Smooth muscle cell (in vitro differentiated cells): ENCODE data around the gene LDLRAD4. TPM values are rescaled to one million over a fixed set of nuclear protein-coding genes. Genes with fewer than 3 reads are reported as not detected.
A peak's percentile ranks its signal among the peaks of the same experiment; 100 is the strongest.

ENCODE experiments used
- DNase-seq: peaks from one replicate; lab custom pipeline; 2025; ENCODE audit not compliant: unreplicated experiment; lab: John Stamatoyannopoulos, UW
- H2AFZ ChIP-seq: fragments of 200-600 bp; sonication (generic); 2 replicates; pipeline ENCODE4 v1.6.0; 2016; ENCODE audit warnings: antibody characterized with exemption, low read depth, mild to moderate bottlenecking
- H3F3A ChIP-seq: fragments of 200-600 bp; sonication (generic); 2 replicates; pipeline ENCODE4 v1.6.0; 2017; ENCODE audit warnings: antibody characterized with exemption, low read depth
- H3K27ac ChIP-seq: fragments of 200-600 bp; sonication (generic); 2 replicates; pipeline ENCODE4 v1.5.1; 2016; ENCODE audit warnings: low read depth, mild to moderate bottlenecking
- H3K27me3 ChIP-seq: fragments of 200-600 bp; sonication (generic); 2 replicates; pipeline ENCODE4 v1.6.1; 2016; ENCODE audit warnings: low read depth, mild to moderate bottlenecking
- H3K36me3 ChIP-seq: fragments of 200-600 bp; sonication (generic); 2 replicates; pipeline ENCODE4 v1.5.1; 2016; ENCODE audit warnings: low read depth
- H3K4me1 ChIP-seq: fragments of 200-600 bp; sonication (generic); 2 replicates; pipeline ENCODE4 v1.5.1; 2016; ENCODE audit warnings: low read depth
- H3K4me2 ChIP-seq: fragments of 200-600 bp; sonication (generic); 2 replicates; pipeline ENCODE4 v1.6.0; 2016; ENCODE audit warnings: mild to moderate bottlenecking
- H3K4me3 ChIP-seq: fragments of 200-600 bp; sonication (generic); 2 replicates; pipeline ENCODE4 v1.5.1; 2016; ENCODE audit warnings: mild to moderate bottlenecking
- H3K79me2 ChIP-seq: fragments of 200-600 bp; sonication (generic); 2 replicates; pipeline ENCODE4 v1.6.0; 2016; ENCODE audit warnings: low read depth, mild to moderate bottlenecking
- H3K9ac ChIP-seq: fragments of 200-600 bp; sonication (generic); 2 replicates; pipeline ENCODE4 v1.6.0; 2016; ENCODE audit warnings: low read depth
- H3K9me3 ChIP-seq: fragments of 200-600 bp; sonication (generic); replicated peaks from 2 replicates; pipeline ENCODE4 v1.5.1; 2016; ENCODE audit warnings: low read depth
- H4K20me1 ChIP-seq: fragments of 200-600 bp; sonication (generic); 2 replicates; pipeline ENCODE4 v1.6.0; 2016; ENCODE audit warnings: low read depth
- WGBS: methylation state at CpG from one replicate; pipeline ENCODE4 v1.1.7; 2016; ENCODE audit warnings: low lambda C conversion rate; 5-methylcytosine and 5-hydroxymethylcytosine counted together
- polyA plus RNA-seq: library from polyadenylated mRNA; unstranded; fragments of >200 nt; fragmentation: Nextera tagmentation; extraction: Ambion mirVana; gene quantifications from 2 replicates; pipeline ENCODE4 v1.2.1, GENCODE V29; 2016
- total RNA-seq: library from RNA; depleted of rRNA; stranded (reverse); fragments of >200 nt; gene quantifications from 2 replicates; pipeline ENCODE4 v1.2.3, GENCODE V29; 2014
- TF ChIP-seq, protein P1 (sequence below): fragments of 200-600 bp; sonication (generic); IDR thresholded peaks from 2 replicates; pipeline ENCODE4 v1.5.1; 2017; ENCODE audit warnings: borderline replicate concordance, mild to moderate bottlenecking, antibody characterized with exemption; ENCODE audit not compliant: insufficient read depth, poor library complexity, severe bottlenecking

LDLRAD4 gene
- total and polyA plus RNA-seq, 2 experiments from 2014 or later = 36.2 to 48.3 TPM

DNA sequence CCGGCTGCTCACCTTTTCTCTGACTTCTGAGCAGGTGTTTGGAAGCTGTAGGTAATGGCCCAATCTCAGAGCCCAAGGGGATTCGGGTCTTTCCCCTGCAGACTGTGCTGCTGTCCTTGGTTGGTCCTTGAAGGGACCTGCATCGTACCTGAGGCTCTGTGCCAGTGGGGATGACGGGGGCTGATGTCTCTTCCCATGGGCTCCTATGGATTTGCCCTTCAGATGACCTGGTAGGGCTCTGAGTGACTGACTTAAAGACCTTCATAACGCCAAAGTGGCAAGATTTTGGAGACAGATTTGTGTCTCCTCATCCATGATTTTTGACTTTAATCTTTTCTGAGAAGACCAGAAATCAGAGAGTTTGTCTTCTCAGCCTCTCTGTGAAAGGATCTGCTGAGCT, 341.7 kb downstream of the LDLRAD4 start:
- H3K27me3 ChIP-seq = no peaks in the 10 kb centered on the region
- peaks cover 8% of the 10 kb centered on the region for H3K79me2 ChIP-seq
- no peak overlapping the region for H3K9ac ChIP-seq
- no peak overlapping the region for H3K4me3 ChIP-seq
- H3K9me3 ChIP-seq = no peaks in the 10 kb centered on the region
- TF ChIP-seq, protein P1, sequence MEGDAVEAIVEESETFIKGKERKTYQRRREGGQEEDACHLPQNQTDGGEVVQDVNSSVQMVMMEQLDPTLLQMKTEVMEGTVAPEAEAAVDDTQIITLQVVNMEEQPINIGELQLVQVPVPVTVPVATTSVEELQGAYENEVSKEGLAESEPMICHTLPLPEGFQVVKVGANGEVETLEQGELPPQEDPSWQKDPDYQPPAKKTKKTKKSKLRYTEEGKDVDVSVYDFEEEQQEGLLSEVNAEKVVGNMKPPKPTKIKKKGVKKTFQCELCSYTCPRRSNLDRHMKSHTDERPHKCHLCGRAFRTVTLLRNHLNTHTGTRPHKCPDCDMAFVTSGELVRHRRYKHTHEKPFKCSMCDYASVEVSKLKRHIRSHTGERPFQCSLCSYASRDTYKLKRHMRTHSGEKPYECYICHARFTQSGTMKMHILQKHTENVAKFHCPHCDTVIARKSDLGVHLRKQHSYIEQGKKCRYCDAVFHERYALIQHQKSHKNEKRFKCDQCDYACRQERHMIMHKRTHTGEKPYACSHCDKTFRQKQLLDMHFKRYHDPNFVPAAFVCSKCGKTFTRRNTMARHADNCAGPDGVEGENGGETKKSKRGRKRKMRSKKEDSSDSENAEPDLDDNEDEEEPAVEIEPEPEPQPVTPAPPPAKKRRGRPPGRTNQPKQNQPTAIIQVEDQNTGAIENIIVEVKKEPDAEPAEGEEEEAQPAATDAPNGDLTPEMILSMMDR = no peak
- no peak overlapping the region for H3K4me2 ChIP-seq
- no peaks in the 10 kb centered on the region for H3K36me3 ChIP-seq
- no peak for DNase-seq
- no peak overlapping the region for H2AFZ ChIP-seq
- H3F3A ChIP-seq = no peaks in the 10 kb centered on the region
- 83% methylated on average over 5 of the region's 5 CpGs for WGBS
- peaks cover 3% of the 10 kb centered on the region for H3K4me1 ChIP-seq
- H4K20me1 ChIP-seq = peaks cover 10% of the 10 kb centered on the region
- no peak overlapping the region for H3K27ac ChIP-seq

DNA sequence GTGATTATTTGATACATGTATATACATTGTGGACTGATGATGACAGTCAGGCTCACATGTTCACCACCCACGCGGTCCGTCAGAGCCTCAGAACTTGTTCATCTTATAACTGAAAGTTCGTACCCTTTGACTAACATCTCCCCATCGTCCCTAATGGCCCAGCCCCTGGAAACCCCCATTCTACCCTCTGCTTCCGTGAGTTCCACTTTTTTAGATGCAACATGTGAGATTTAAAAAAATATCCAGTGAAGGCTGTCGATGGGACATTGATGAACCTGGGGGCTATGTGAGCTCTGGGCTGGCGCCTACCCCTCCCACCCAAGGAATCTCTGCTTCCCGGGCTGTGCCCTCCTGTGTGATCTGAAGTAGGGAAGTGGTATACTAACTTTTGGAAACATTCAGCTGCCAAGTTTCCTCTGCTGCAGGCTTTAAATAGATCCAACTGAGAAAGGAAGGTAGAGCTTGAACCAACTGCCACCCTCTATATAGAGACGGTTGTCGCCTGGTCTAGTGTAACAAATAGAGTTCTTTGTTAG, 344.0 kb downstream of the LDLRAD4 start:
- DNase-seq = no peak
- TF ChIP-seq, protein P1 = no peak
- H4K20me1 ChIP-seq = peaks cover 10% of the 10 kb centered on the region
- no peaks in the 10 kb centered on the region for H3K9me3 ChIP-seq
- peaks cover 4% of the 10 kb centered on the region for H3K79me2 ChIP-seq
- peaks cover 10% of the 10 kb centered on the region for H3K4me1 ChIP-seq
- H3F3A ChIP-seq = peaks cover 8% of the 10 kb centered on the region
- H3K4me2 ChIP-seq = no peak overlapping the region
- H3K4me3 ChIP-seq = no peak overlapping the region
- WGBS = 82% methylated on average over 11 of the region's 11 CpGs
- no peak overlapping the region for H3K9ac ChIP-seq
- H3K27me3 ChIP-seq = no peaks in the 10 kb centered on the region
- H3K36me3 ChIP-seq = no peaks in the 10 kb centered on the region
- peak overlapping the region; percentile 43 for H3K27ac ChIP-seq
- no peak overlapping the region for H2AFZ ChIP-seq

DNA sequence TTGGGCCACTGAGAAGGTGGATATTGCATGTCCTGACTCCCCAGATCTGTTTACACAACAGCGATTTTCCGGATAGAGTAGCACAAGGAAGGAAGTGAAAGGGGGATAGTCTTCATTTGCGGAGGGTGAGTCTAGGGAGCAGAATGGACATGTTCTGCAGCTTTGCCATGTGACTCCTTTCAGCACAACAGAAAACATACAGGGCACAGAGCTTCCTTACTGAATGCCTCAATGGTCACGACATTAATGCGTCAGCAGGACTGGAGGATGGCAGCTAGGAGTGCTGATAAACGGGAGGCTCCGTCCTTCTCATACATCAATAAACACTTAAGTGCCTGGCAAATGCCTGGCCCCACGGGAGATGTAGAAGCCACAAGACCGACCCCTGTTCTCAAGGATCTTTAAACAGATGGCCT, 344.8 kb downstream of the LDLRAD4 start:
- no peaks in the 10 kb centered on the region for H3K9me3 ChIP-seq
- WGBS = 39% methylated on average over 9 of the region's 9 CpGs
- TF ChIP-seq, protein P1 = no peak

DNA sequence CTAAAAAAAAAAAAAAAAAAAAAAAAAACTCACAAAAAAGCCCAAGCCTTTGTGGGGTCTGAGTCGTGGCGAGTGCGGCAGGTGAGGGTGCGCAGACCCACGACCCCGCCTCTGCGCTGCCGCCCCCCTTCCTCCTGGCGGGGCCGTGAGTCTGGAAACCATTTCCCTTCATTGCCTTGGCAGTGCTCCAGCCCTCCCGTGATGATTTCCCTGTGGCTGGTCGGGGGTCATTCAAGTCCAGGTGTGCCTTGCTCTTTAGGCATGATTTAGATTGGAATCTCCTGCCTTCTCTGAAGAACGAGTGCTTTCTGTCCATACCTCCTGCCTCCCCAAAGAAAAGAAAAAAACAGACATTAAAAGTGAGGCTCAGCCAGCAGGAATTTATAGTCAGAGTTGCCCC, 346.0 kb downstream of the LDLRAD4 start:
- DNase-seq = no peak
- H3K4me3 ChIP-seq = no peak overlapping the region
- no peak overlapping the region for H3K4me2 ChIP-seq
- H3K36me3 ChIP-seq = no peaks in the 10 kb centered on the region
- H3K9ac ChIP-seq = no peak overlapping the region
- no peaks in the 10 kb centered on the region for H3K27me3 ChIP-seq
- H2AFZ ChIP-seq = no peak overlapping the region
- TF ChIP-seq, protein P1 = no peak
- WGBS = 89% methylated on average over 13 of the region's 13 CpGs
- peaks cover 11% of the 10 kb centered on the region for H4K20me1 ChIP-seq
- H3K4me1 ChIP-seq = peaks cover 12% of the 10 kb centered on the region
- no peak overlapping the region for H3K27ac ChIP-seq
- H3K79me2 ChIP-seq = peaks cover 4% of the 10 kb centered on the region
- H3F3A ChIP-seq = peaks cover 14% of the 10 kb centered on the region
- H3K9me3 ChIP-seq = no peaks in the 10 kb centered on the region

More for the DNA sequence above, 344.8 kb downstream of the LDLRAD4 start:
- Histone ChIP-seq H3K9ac (no peak overlapping the region), H3K4me3 (no peak overlapping the region), H3K36me3 (no peaks in the 10 kb centered on the region), H3K27me3 (no peaks in the 10 kb centered on the region), H3K4me2 (peak overlapping the region; percentile 44), H3K79me2 (peaks cover 4% of the 10 kb centered on the region), H3F3A (peaks cover 13% of the 10 kb centered on the region), H3K27ac (peak overlapping the region; percentile 43), H4K20me1 (peaks cover 10% of the 10 kb centered on the region), H2AFZ (no peak overlapping the region), H3K4me1 (peaks cover 12% of the 10 kb centered on the region)
- no peak for DNase-seq
